Suprapubic skin (tissue), 4 donors: ENCODE results near the gene LRIG3.

Source experiments
- EP300 ChIP-seq: sonication (generic); formaldehyde crosslinking; IDR thresholded peaks from one replicate; pipeline ENCODE4 v1.6.1; 2017; ENCODE audit warnings: antibody characterized with exemption
- POLR2A ChIP-seq, 2 donors: fragments of 450-650 bp; IDR thresholded peaks; one replicate each; pipeline ENCODE4 v1.6.1; 2017; ENCODE audit warnings: antibody characterized with exemption in 2 of 2, mild to moderate bottlenecking in 2 of 2, moderate library complexity in 2 of 2
- POLR2AphosphoS5 ChIP-seq, 3 donors: sonication (generic); formaldehyde crosslinking; IDR thresholded peaks; one replicate each; pipeline ENCODE4 v1.6.1; 2017; ENCODE audit warnings: antibody characterized with exemption in 3 of 3
- TF ChIP-seq, protein P1 (sequence below), 2 donors: fragments of 200-600 bp in 1 of 2; fragments of 450-650 bp in 1 of 2; sonication (generic) in 1 of 2; IDR thresholded peaks; one replicate each; pipeline ENCODE4 v1.5.1; 2016 to 2019; ENCODE audit warnings: antibody characterized with exemption in 2 of 2, mild to moderate bottlenecking in 1 of 2, moderate library complexity in 1 of 2

DNA sequence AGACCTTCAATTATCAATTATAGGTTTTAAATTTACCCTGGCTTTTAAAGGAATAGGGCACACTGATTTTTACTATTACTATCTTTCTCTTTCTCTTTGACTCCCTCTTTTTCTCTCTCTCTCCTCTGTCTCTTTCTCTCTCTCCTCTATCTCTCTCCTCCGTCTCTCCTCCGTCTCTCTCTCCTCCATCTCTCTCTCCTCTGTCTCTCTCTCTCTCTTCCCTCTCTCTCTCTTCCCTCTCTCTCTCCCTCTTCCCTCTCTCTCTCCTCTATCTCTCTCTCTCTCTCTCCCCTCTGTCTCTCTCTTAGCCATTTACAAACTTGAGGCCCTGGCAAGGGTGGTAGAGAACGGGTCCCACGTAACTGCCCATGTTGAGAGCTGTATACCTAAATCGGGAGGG, 62.3 kb downstream of the LRIG3 start:
- TF ChIP-seq, protein P1, sequence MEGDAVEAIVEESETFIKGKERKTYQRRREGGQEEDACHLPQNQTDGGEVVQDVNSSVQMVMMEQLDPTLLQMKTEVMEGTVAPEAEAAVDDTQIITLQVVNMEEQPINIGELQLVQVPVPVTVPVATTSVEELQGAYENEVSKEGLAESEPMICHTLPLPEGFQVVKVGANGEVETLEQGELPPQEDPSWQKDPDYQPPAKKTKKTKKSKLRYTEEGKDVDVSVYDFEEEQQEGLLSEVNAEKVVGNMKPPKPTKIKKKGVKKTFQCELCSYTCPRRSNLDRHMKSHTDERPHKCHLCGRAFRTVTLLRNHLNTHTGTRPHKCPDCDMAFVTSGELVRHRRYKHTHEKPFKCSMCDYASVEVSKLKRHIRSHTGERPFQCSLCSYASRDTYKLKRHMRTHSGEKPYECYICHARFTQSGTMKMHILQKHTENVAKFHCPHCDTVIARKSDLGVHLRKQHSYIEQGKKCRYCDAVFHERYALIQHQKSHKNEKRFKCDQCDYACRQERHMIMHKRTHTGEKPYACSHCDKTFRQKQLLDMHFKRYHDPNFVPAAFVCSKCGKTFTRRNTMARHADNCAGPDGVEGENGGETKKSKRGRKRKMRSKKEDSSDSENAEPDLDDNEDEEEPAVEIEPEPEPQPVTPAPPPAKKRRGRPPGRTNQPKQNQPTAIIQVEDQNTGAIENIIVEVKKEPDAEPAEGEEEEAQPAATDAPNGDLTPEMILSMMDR (IDR thresholded peaks at IDR 0.05) = no peak
- TF ChIP-seq POLR2A (IDR thresholded peaks at IDR 0.05) (no peak), POLR2AphosphoS5 (IDR thresholded peaks at IDR 0.05) (no peak), EP300 (no peak)
